Measurements from ENCODE around the gene HOXC5. TPM values are rescaled to one million over a fixed set of nuclear protein-coding genes. Genes with fewer than 3 reads are reported as not detected.

Gene HOXC5
- total and polyA plus RNA-seq, 4 donors, result not detected

DNA sequence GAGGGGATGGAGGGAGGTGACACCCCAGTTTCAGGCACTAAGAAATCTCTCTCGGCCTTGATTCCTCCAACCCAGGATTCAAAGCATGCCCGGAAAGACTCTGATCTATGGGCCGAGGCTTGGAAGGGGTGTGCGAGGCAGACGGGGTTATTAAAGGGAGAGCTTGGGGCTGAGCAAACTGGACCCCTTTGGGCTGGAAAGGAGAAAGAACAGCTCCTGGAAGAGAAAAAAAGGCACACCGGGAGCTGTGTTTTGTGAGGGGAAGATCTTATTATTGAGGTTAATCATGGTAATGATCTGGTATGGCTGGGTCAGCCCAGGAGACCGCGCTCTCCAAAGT is 15.1 kb downstream of the HOXC5 start:
- no peak overlapping the region for H3K9ac ChIP-seq (ENCODE audit: low read depth in 1 of 2, low read length in 2 of 2)
- no peak for TF ChIP-seq NR2F2 (IDR thresholded peaks at IDR 0.05)
- TF ChIP-seq ZBTB33 (IDR thresholded peaks at IDR 0.05), result no peak
- no peak for TF ChIP-seq RXRA (IDR thresholded peaks at IDR 0.05)
- TF ChIP-seq HNF4A (conservative IDR thresholded peaks at IDR 0.05), result no peak
- TF ChIP-seq RAD21 (IDR thresholded peaks at IDR 0.05), result no peak
- no peak for TF ChIP-seq EGR1 (IDR thresholded peaks at IDR 0.05; ENCODE audit: low read depth in 2 of 2)
- TF ChIP-seq FOXA1 (IDR thresholded peaks at IDR 0.05), result no peak
- no peak for TF ChIP-seq SP1 (IDR thresholded peaks at IDR 0.05)
- TF ChIP-seq GABPA (IDR thresholded peaks at IDR 0.05 in 1 of 2, conservative IDR thresholded peaks at IDR 0.05 in 1 of 2), result no peak
- no peak for TF ChIP-seq TAF1 (conservative IDR thresholded peaks at IDR 0.05)
- no peak for TF ChIP-seq HNF4G (IDR thresholded peaks at IDR 0.05)
- no peak for TF ChIP-seq JUND (IDR thresholded peaks at IDR 0.05)
- TF ChIP-seq, protein P1, sequence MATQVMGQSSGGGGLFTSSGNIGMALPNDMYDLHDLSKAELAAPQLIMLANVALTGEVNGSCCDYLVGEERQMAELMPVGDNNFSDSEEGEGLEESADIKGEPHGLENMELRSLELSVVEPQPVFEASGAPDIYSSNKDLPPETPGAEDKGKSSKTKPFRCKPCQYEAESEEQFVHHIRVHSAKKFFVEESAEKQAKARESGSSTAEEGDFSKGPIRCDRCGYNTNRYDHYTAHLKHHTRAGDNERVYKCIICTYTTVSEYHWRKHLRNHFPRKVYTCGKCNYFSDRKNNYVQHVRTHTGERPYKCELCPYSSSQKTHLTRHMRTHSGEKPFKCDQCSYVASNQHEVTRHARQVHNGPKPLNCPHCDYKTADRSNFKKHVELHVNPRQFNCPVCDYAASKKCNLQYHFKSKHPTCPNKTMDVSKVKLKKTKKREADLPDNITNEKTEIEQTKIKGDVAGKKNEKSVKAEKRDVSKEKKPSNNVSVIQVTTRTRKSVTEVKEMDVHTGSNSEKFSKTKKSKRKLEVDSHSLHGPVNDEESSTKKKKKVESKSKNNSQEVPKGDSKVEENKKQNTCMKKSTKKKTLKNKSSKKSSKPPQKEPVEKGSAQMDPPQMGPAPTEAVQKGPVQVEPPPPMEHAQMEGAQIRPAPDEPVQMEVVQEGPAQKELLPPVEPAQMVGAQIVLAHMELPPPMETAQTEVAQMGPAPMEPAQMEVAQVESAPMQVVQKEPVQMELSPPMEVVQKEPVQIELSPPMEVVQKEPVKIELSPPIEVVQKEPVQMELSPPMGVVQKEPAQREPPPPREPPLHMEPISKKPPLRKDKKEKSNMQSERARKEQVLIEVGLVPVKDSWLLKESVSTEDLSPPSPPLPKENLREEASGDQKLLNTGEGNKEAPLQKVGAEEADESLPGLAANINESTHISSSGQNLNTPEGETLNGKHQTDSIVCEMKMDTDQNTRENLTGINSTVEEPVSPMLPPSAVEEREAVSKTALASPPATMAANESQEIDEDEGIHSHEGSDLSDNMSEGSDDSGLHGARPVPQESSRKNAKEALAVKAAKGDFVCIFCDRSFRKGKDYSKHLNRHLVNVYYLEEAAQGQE (IDR thresholded peaks at IDR 0.05), result no peak
- WGBS, result 23% methylated on average over 8 of the region's 8 CpGs
- no peaks in the 10 kb centered on the region for H3K4me1 ChIP-seq (ENCODE audit: control insufficient read depth in 4 of 4, insufficient read depth in 4 of 4, low read length in 3 of 4)
- H3K4me3 ChIP-seq (ENCODE audit: low read depth in 1 of 3, low read length in 3 of 3), result no peak overlapping the region
- no peak overlapping the region for H3K27ac ChIP-seq (ENCODE audit: low read depth in 1 of 2, low read length in 2 of 2)
- DNase-seq (ENCODE audit: low spot score), result no peak
- no peaks in the 10 kb centered on the region for H3K36me3 ChIP-seq (ENCODE audit: control insufficient read depth in 4 of 4, insufficient read depth in 3 of 4, low read depth in 1 of 4, low read length in 3 of 4)
- H3K9me3 ChIP-seq (ENCODE audit: control insufficient read depth in 4 of 4, low read length in 3 of 4), result no peaks in the 10 kb centered on the region
- peaks cover 11 to 36% (median 25%) of the 10 kb centered on the region in 4 donors for H3K27me3 ChIP-seq (ENCODE audit: control insufficient read depth in 4 of 4, insufficient read depth in 4 of 4, low read length in 3 of 4)

- H3K9ac ChIP-seq (ENCODE audit: low read depth in 1 of 2, low read length in 2 of 2), result no peak overlapping the region
- no peak for DNase-seq (ENCODE audit: low spot score)
- no peaks in the 10 kb centered on the region for H3K9me3 ChIP-seq (ENCODE audit: control insufficient read depth in 4 of 4, low read length in 3 of 4)
- 22% methylated on average over 3 of the region's 3 CpGs for WGBS
- H3K27ac ChIP-seq (ENCODE audit: low read depth in 1 of 2, low read length in 2 of 2), result no peak overlapping the region
- H3K27me3 ChIP-seq (ENCODE audit: control insufficient read depth in 4 of 4, insufficient read depth in 4 of 4, low read length in 3 of 4), result peaks cover 11 to 34% (median 25%) of the 10 kb centered on the region in 4 donors
- no peak overlapping the region for H3K4me3 ChIP-seq (ENCODE audit: low read depth in 1 of 3, low read length in 3 of 3)
- no peaks in the 10 kb centered on the region for H3K4me1 ChIP-seq (ENCODE audit: control insufficient read depth in 4 of 4, insufficient read depth in 4 of 4, low read length in 3 of 4)
- no peaks in the 10 kb centered on the region for H3K36me3 ChIP-seq (ENCODE audit: control insufficient read depth in 4 of 4, insufficient read depth in 3 of 4, low read depth in 1 of 4, low read length in 3 of 4)
- TF ChIP-seq NR2F2 (IDR thresholded peaks at IDR 0.05) (no peak), SP1 (IDR thresholded peaks at IDR 0.05) (no peak), YY1 (IDR thresholded peaks at IDR 0.05) (no peak), FOXA1 (IDR thresholded peaks at IDR 0.05) (no peak), TAF1 (conservative IDR thresholded peaks at IDR 0.05) (no peak), FOXA2 (IDR thresholded peaks at IDR 0.05) (no peak), MAX (IDR thresholded peaks at IDR 0.05) (no peak), RXRA (IDR thresholded peaks at IDR 0.05) (no peak), HNF4A (conservative IDR thresholded peaks at IDR 0.05) (no peak), HNF4G (IDR thresholded peaks at IDR 0.05) (no peak), ZBTB33 (IDR thresholded peaks at IDR 0.05) (no peak), RAD21 (IDR thresholded peaks at IDR 0.05) (no peak), GABPA (IDR thresholded peaks at IDR 0.05 in 1 of 2, conservative IDR thresholded peaks at IDR 0.05 in 1 of 2) (no peak)
- TF ChIP-seq, protein P2, sequence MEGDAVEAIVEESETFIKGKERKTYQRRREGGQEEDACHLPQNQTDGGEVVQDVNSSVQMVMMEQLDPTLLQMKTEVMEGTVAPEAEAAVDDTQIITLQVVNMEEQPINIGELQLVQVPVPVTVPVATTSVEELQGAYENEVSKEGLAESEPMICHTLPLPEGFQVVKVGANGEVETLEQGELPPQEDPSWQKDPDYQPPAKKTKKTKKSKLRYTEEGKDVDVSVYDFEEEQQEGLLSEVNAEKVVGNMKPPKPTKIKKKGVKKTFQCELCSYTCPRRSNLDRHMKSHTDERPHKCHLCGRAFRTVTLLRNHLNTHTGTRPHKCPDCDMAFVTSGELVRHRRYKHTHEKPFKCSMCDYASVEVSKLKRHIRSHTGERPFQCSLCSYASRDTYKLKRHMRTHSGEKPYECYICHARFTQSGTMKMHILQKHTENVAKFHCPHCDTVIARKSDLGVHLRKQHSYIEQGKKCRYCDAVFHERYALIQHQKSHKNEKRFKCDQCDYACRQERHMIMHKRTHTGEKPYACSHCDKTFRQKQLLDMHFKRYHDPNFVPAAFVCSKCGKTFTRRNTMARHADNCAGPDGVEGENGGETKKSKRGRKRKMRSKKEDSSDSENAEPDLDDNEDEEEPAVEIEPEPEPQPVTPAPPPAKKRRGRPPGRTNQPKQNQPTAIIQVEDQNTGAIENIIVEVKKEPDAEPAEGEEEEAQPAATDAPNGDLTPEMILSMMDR (IDR thresholded peaks at IDR 0.05; ENCODE audit: low read depth, low read length, missing input control), result no peak
- TF ChIP-seq, protein P3, sequence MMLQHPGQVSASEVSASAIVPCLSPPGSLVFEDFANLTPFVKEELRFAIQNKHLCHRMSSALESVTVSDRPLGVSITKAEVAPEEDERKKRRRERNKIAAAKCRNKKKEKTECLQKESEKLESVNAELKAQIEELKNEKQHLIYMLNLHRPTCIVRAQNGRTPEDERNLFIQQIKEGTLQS (IDR thresholded peaks at IDR 0.05), result no peak
These were observed 15.7 kb downstream of the HOXC5 start for GRCh38 chr12:54048406-54049093.

Data from liver (tissue), 9 donors.